Measurements from ENCODE around the gene DDAH1. TPM values are rescaled to one million over a fixed set of nuclear protein-coding genes. Genes with fewer than 3 reads are reported as not detected.

Gene DDAH1
- total RNA-seq, 1 experiment from 2014 or later = 65.9 TPM

GRCh38 chr1:85311818-85312217 is 153.1 kb downstream of the DDAH1 start:
- no peaks in the 10 kb centered on the region for H4K20me1 ChIP-seq (ENCODE audit: low read length)
- DNase-seq (no peak), ATAC-seq (no peak)
- H3K36me3 ChIP-seq (ENCODE audit: low read depth, low read length) = no peaks in the 10 kb centered on the region
- no peak overlapping the region for H3K4me2 ChIP-seq (ENCODE audit: low read length)
- H3K4me3 ChIP-seq (ENCODE audit: low read length) = no peak overlapping the region
- H3F3A ChIP-seq (ENCODE audit: low read length, unreplicated experiment) = no peaks in the 10 kb centered on the region
- ChIA-PET CTCF (no interaction called here), POLR2A (ENCODE audit: unreplicated experiment) (interaction anchor here (0.7 kb wide), 1 partner anchor 258 kb away, joined by 3 read pairs; no protein-coding TSS in a partner anchor)
- H3K4me1 ChIP-seq (ENCODE audit: insufficient read depth, low read length) = peaks cover 44% of the 10 kb centered on the region
- no peak for TF ChIP-seq CTCF (conservative IDR thresholded peaks at IDR 0.05; ENCODE audit: low read depth, low read length)
- no peak for TF ChIP-seq EZH2 (IDR thresholded peaks at IDR 0.05; ENCODE audit: low read length, unreplicated experiment)
- TF ChIP-seq EZH2phosphoT487 (IDR thresholded peaks at IDR 0.05; ENCODE audit: borderline replicate concordance, low read length) = no peak
- no TSS peak for BruUV-seq (replicated peaks)
- no peaks in the 10 kb centered on the region for H3K27me3 ChIP-seq (ENCODE audit: low read length)
- no peaks in the 10 kb centered on the region for H3K9me2 ChIP-seq (replicated peaks; ENCODE audit: low read length)
- no peaks in the 10 kb centered on the region for H3K79me2 ChIP-seq (ENCODE audit: low read length)
- H3K27ac ChIP-seq (ENCODE audit: low read length) = no peak overlapping the region
- intact Hi-C loops (cut with micrococcal nuclease) = loop anchor here (5.0 kb wide), 1 partner anchor 50 kb away; no protein-coding TSS in a partner anchor
- H3K9ac ChIP-seq (ENCODE audit: low read length) = no peak overlapping the region
- no peaks in the 10 kb centered on the region for H3K9me3 ChIP-seq (ENCODE audit: low read length)
- no peak overlapping the region for H2AFZ ChIP-seq (ENCODE audit: low read length)

- H4K20me1 ChIP-seq (ENCODE audit: low read length) = no peaks in the 10 kb centered on the region
- ChIA-PET CTCF (interaction anchor here (0.5 to 1.5 kb wide), 5 partner anchors 35 to 259 kb away, joined by 3 to 8 read pairs (median 3); no protein-coding TSS in a partner anchor), POLR2A (ENCODE audit: unreplicated experiment) (no interaction called here)
- H3K4me3 ChIP-seq (ENCODE audit: low read length) = peak overlapping the region; percentile 11; the same call in 1 of the 2 replicates
- TF ChIP-seq EZH2 (IDR thresholded peaks at IDR 0.05; ENCODE audit: low read length, unreplicated experiment) (no peak), CTCF (conservative IDR thresholded peaks at IDR 0.05; ENCODE audit: low read depth, low read length) (no peak), EZH2phosphoT487 (IDR thresholded peaks at IDR 0.05; ENCODE audit: borderline replicate concordance, low read length) (no peak)
- no peak overlapping the region for H3K9ac ChIP-seq (ENCODE audit: low read length)
- DNase-seq = no peak
- H3K9me3 ChIP-seq (ENCODE audit: low read length) = no peaks in the 10 kb centered on the region
- H3K27me3 ChIP-seq (ENCODE audit: low read length) = no peaks in the 10 kb centered on the region
- BruUV-seq (replicated peaks) = no TSS peak
- peak overlapping the region; percentile 36; the same call in 1 of the 2 replicates for H2AFZ ChIP-seq (ENCODE audit: low read length)
- H3F3A ChIP-seq (ENCODE audit: low read length, unreplicated experiment) = no peaks in the 10 kb centered on the region
- no peaks in the 10 kb centered on the region for H3K36me3 ChIP-seq (ENCODE audit: low read depth, low read length)
- H3K27ac ChIP-seq (ENCODE audit: low read length) = no peak overlapping the region
- ATAC-seq = no peak
- H3K4me1 ChIP-seq (ENCODE audit: insufficient read depth, low read length) = peaks cover 24% of the 10 kb centered on the region
- H3K9me2 ChIP-seq (replicated peaks; ENCODE audit: low read length) = no peaks in the 10 kb centered on the region
- peak overlapping the region; percentile 58 for H3K4me2 ChIP-seq (ENCODE audit: low read length)
- intact Hi-C loops (cut with micrococcal nuclease) = loop anchor here (1.0 to 5.0 kb wide), 8 partner anchors 34 to 575 kb away; no protein-coding TSS in a partner anchor
- H3K79me2 ChIP-seq (ENCODE audit: low read length) = no peaks in the 10 kb centered on the region
These were observed 156.1 kb downstream of the DDAH1 start for GRCh38 chr1:85308833-85309350.

Data from PC-3 (cell line).